H1 (cell line): ENCODE data around the gene DENND4C. TPM values are rescaled to one million over a fixed set of nuclear protein-coding genes. Genes with fewer than 3 reads are reported as not detected.

ENCODE experiments used
- CTCF ChIA-PET: fragments of 300-600 bp; sonication (Branson Sonifier 250); formaldehyde crosslinking; loops from one replicate; lab custom pipeline; 2021; ENCODE audit not compliant: partially characterized antibody; lab: Charles Lee
- POLR2A ChIA-PET: fragments of 300-600 bp; sonication (Branson Sonifier 250); formaldehyde crosslinking; loops from one replicate; lab custom pipeline; 2021; ENCODE audit warnings: inconsistent platforms; ENCODE audit not compliant: partially characterized antibody; lab: Charles Lee
- DNase-seq, 2 experiments: peaks; one replicate each; pipeline versions ENCODE4 v3.0.0 to v3.0.0-alpha.2; 2010 to 2022; ENCODE audit warnings: low spot score in 2 of 2, low read depth in 1 of 2, mixed read lengths in 1 of 2
- FAIRE-seq: peaks from 2 replicates; lab custom pipeline; 2011; peaks lifted over from hg19 to GRCh38; lab: Jason Lieb, UNC
- H2AFZ ChIP-seq: 2 replicates; pipeline ENCODE4 v1.8.1; 2012; ENCODE audit warnings: low read length, inconsistent platforms
- H2AK5ac ChIP-seq: 2 replicates; pipeline ENCODE4 v1.6.1; 2013; ENCODE audit warnings: low read depth, low read length
- H2BK120ac ChIP-seq: replicated peaks from 2 replicates; pipeline ENCODE3; 2013; ENCODE audit warnings: low read depth, low read length, inconsistent platforms
- H2BK12ac ChIP-seq: 2 replicates; pipeline ENCODE4 v1.6.1; 2013; ENCODE audit warnings: low read depth, low read length
- H2BK15ac ChIP-seq: 2 replicates; pipeline ENCODE4 v1.6.1; 2013; ENCODE audit warnings: low read length
- H2BK20ac ChIP-seq: 2 replicates; pipeline ENCODE4 v1.6.1; 2013; ENCODE audit warnings: low read length
- H2BK5ac ChIP-seq: 2 replicates; pipeline ENCODE4 v1.6.1; 2013; ENCODE audit warnings: low read depth, low read length
- H3K14ac ChIP-seq: 2 replicates; pipeline ENCODE4 v1.6.1; 2013; ENCODE audit warnings: inconsistent platforms; ENCODE audit not compliant: insufficient read length
- H3K18ac ChIP-seq: 2 replicates; pipeline ENCODE4 v1.6.1; 2013; ENCODE audit warnings: low read length; ENCODE audit errors: extremely low read depth
- H3K23ac ChIP-seq: 2 replicates; pipeline ENCODE4 v1.6.1; 2013; ENCODE audit warnings: inconsistent platforms; ENCODE audit not compliant: insufficient read length
- H3K23me2 ChIP-seq: 2 replicates; pipeline ENCODE4 v1.6.1; 2013; ENCODE audit warnings: low read depth, low read length
- H3K27ac ChIP-seq: 2 replicates; pipeline ENCODE4 v1.6.1; 2011; ENCODE audit warnings: low read depth, low read length, inconsistent platforms
- H3K27me3 ChIP-seq, 4 experiments: replicated peaks in 1 of 4; 1 replicate in 1 of 4; 2 replicates in 3 of 4; pipeline versions ENCODE4 v1.6.1 to v1.8.1; 2011 to 2013; ENCODE audit warnings: low read length in 3 of 4, mild to moderate bottlenecking in 3 of 4, inconsistent platforms in 2 of 4, mixed read lengths in 2 of 4, moderate library complexity in 1 of 4; ENCODE audit not compliant: control insufficient read depth in 3 of 4, insufficient read depth in 3 of 4; ENCODE audit errors: extremely low read depth in 1 of 4
- H3K36me3 ChIP-seq, 4 experiments: 2 replicates each; pipeline versions ENCODE4 v1.6.1 to v1.8.1; 2011 to 2013; ENCODE audit warnings: mild to moderate bottlenecking in 4 of 4, low read length in 3 of 4, moderate library complexity in 2 of 4, control low read depth in 1 of 4, inconsistent platforms in 1 of 4; ENCODE audit not compliant: insufficient read depth in 4 of 4, control insufficient read depth in 2 of 4
- H3K4ac ChIP-seq: replicated peaks from 2 replicates; pipeline ENCODE3; 2013; ENCODE audit warnings: low read length, low read depth, mixed read lengths, inconsistent platforms; ENCODE audit not compliant: insufficient read length
- H3K4me1 ChIP-seq, 4 experiments: replicated peaks in 1 of 4; 1 replicate in 1 of 4; 2 replicates in 3 of 4; pipeline versions ENCODE4 v1.6.1 to v1.8.1; 2011 to 2013; ENCODE audit warnings: low read length in 3 of 4, inconsistent platforms in 2 of 4, mixed read lengths in 1 of 4; ENCODE audit not compliant: insufficient read depth in 4 of 4, control insufficient read depth in 3 of 4
- H3K4me2 ChIP-seq, 2 experiments: 2 replicates each; pipeline versions ENCODE4 v1.6.1 to v1.8.1; 2011 to 2013; ENCODE audit warnings: low read depth in 2 of 2, low read length in 2 of 2, control low read depth in 1 of 2, inconsistent platforms in 1 of 2, mild to moderate bottlenecking in 1 of 2; ENCODE audit not compliant: insufficient read depth in 1 of 2
- H3K4me3 ChIP-seq, 4 experiments: fragments of 200-600, 300-600 bp in 1 of 4; sonication (generic), shearing (Covaris generic), sonication (Bioruptor Twin) in 1 of 4; 2 replicates each; pipeline versions ENCODE4 v1.5.1 to v1.8.1; 2011 to 2016; ENCODE audit warnings: low read length in 4 of 4, low read depth in 3 of 4, control low read depth in 2 of 4, inconsistent platforms in 2 of 4, mild to moderate bottlenecking in 2 of 4, mixed read lengths in 1 of 4, moderate library complexity in 1 of 4; ENCODE audit not compliant: insufficient read depth in 2 of 4; ENCODE audit errors: extremely low read depth in 1 of 4
- H3K56ac ChIP-seq: replicated peaks from 2 replicates; pipeline ENCODE3; 2013; ENCODE audit warnings: low read depth, mild to moderate bottlenecking, mixed read lengths, low read length, inconsistent platforms; ENCODE audit not compliant: insufficient read length
- H3K79me1 ChIP-seq: 2 replicates; pipeline ENCODE4 v1.6.1; 2013; ENCODE audit warnings: low read depth, low read length, control low read depth
- H3K79me2 ChIP-seq, 2 experiments: 2 replicates each; pipeline versions ENCODE4 v1.6.1 to v1.8.1; 2012 to 2013; ENCODE audit warnings: low read length in 2 of 2, mild to moderate bottlenecking in 2 of 2, inconsistent platforms in 1 of 2; ENCODE audit not compliant: insufficient read depth in 2 of 2, control insufficient read depth in 1 of 2
- H3K9ac ChIP-seq, 4 experiments: replicated peaks in 1 of 4; 1 replicate in 1 of 4; 2 replicates in 3 of 4; pipeline versions ENCODE4 v1.6.1 to v1.8.1; 2011 to 2013; ENCODE audit warnings: low read depth in 3 of 4, low read length in 3 of 4, control low read depth in 2 of 4, mild to moderate bottlenecking in 2 of 4, moderate library complexity in 2 of 4, inconsistent platforms in 1 of 4; ENCODE audit errors: extremely low read depth in 1 of 4
- H3K9me3 ChIP-seq, 2 experiments: 2 replicates each; pipeline versions ENCODE4 v1.6.1 to v1.8.1; 2012 to 2013; ENCODE audit warnings: mild to moderate bottlenecking in 2 of 2, moderate library complexity in 2 of 2, control low read depth in 1 of 2, inconsistent platforms in 1 of 2, low read depth in 1 of 2, low read length in 1 of 2, mixed read lengths in 1 of 2; ENCODE audit not compliant: insufficient read depth in 2 of 2
- H4K20me1 ChIP-seq, 2 experiments: replicated peaks in 1 of 2; 2 replicates each; pipeline versions ENCODE3 to v1.8.1; 2011 to 2013; ENCODE audit warnings: inconsistent platforms in 2 of 2, low read length in 2 of 2, mild to moderate bottlenecking in 1 of 2; ENCODE audit not compliant: insufficient read depth in 2 of 2, control insufficient read depth in 1 of 2
- H4K5ac ChIP-seq: 2 replicates; pipeline ENCODE4 v1.6.1; 2013; ENCODE audit warnings: low read length, low read depth, mixed read lengths, inconsistent platforms; ENCODE audit not compliant: insufficient read length
- H4K8ac ChIP-seq: 2 replicates; pipeline ENCODE4 v1.8.0; 2013; ENCODE audit warnings: mild to moderate bottlenecking, moderate library complexity, low read length, inconsistent platforms; ENCODE audit not compliant: insufficient read depth; ENCODE audit errors: extremely low read depth
- H4K91ac ChIP-seq: replicated peaks from 2 replicates; pipeline ENCODE3; 2013; ENCODE audit warnings: low read length, mixed read lengths, inconsistent platforms; ENCODE audit not compliant: insufficient read length
- GTF2F1 ChIP-seq: IDR thresholded peaks from 2 replicates; pipeline ENCODE4 v1.6.1; 2012; ENCODE audit warnings: low read depth, low read length, improper control_type of control experiment, borderline replicate concordance
- HDAC2 ChIP-seq, 2 experiments: fragments of 300-600 bp in 1 of 2; sonication (generic) in 1 of 2; IDR thresholded peaks; 2 replicates each; pipeline ENCODE4 v1.6.1; 2011 to 2012; ENCODE audit warnings: low read depth in 2 of 2, low read length in 2 of 2, mild to moderate bottlenecking in 2 of 2, moderate library complexity in 2 of 2, borderline replicate concordance in 1 of 2, inconsistent platforms in 1 of 2
- POLR2A ChIP-seq, 2 experiments: IDR thresholded peaks; 1 replicate in 1 of 2; 2 replicates in 1 of 2; pipeline ENCODE4 v1.6.1; 2011; ENCODE audit warnings: low read depth in 2 of 2, low read length in 2 of 2, mild to moderate bottlenecking in 2 of 2; ENCODE audit errors: control extremely low read depth in 1 of 2
- SIX5 ChIP-seq: IDR thresholded peaks from 2 replicates; pipeline ENCODE4 v1.6.1; 2011; ENCODE audit warnings: mild to moderate bottlenecking, low read depth, low read length
- SP4 ChIP-seq: IDR thresholded peaks from 2 replicates; pipeline ENCODE4 v1.6.1; 2012; ENCODE audit warnings: low read length, inconsistent platforms
- WGBS, 2 experiments: shearing (Covaris generic) in 1 of 2; methylation state at CpG; one replicate each; pipeline versions ENCODE4 v1.1.6 to v1.1.7; 2013 to 2015; ENCODE audit warnings: low lambda C conversion rate in 2 of 2, mixed read lengths in 2 of 2, inconsistent platforms in 1 of 2, low coverage in 1 of 2, missing lambda C conversion rate in 1 of 2; ENCODE audit not compliant: insufficient replicate concordance in 2 of 2, insufficient coverage in 1 of 2, insufficient read length in 1 of 2; ENCODE audit errors: extremely low coverage in 1 of 2, missing lambda C conversion rate in 1 of 2; 5-methylcytosine and 5-hydroxymethylcytosine counted together
- polyA plus RNA-seq, 7 experiments: library from polyadenylated mRNA; depleted of rRNA in 3 of 7; stranded (reverse) in 5 of 7; unstranded in 2 of 7; fragments of >200 nt in 5 of 7; fragments of 200-250 nt in 2 of 7; gene quantifications; 1 replicate in 5 of 7; 2 replicates in 1 of 7; 4 replicates in 1 of 7; pipeline versions ENCODE4 v1.2.1 to v1.2.3, GENCODE V29; 2011 to 2013; ENCODE audit warnings: missing spikeins in 2 of 7, mixed read lengths in 2 of 7
- total RNA-seq: library from RNA; stranded (reverse); fragmentation: NEBNext Ultra II Directional; extraction: Animal tissue kit (Norgen Biotek cat#: 25700); gene quantifications from 2 replicates; pipeline ENCODE4 v1.2.1, GENCODE V29; 2021

DENND4C gene
- total and polyA plus RNA-seq, 2 of the 8 experiments (the other 6 are each of a cell fraction or from before 2014, with no cell fraction given) = 6.9 to 18.9 TPM

GRCh38 chr9:19185191-19185590 lies 45.3 kb upstream of the DENND4C start:
- 97% methylated on average over 1 of the region's 1 CpG; no CpG with 5 or more reads in 1 of the 2 experiments for WGBS, 2 experiments
- H3K14ac ChIP-seq = no peak overlapping the region
- no peak overlapping the region for H3K23ac ChIP-seq
- TF ChIP-seq POLR2A (IDR thresholded peaks at IDR 0.05; ENCODE audit: control extremely low read depth in 1 of 2, low read depth in 2 of 2, low read length in 2 of 2) = no peak
- no peak for TF ChIP-seq HDAC2 (IDR thresholded peaks at IDR 0.05; ENCODE audit: borderline replicate concordance in 1 of 2, low read depth in 2 of 2, low read length in 2 of 2)
- TF ChIP-seq SP4 = no peak
- TF ChIP-seq GTF2F1 = no peak
- no peak for TF ChIP-seq SIX5

More at GRCh38 chr9:19185191-19185590, 45.3 kb upstream of the DENND4C start:
- H4K5ac ChIP-seq = no peak overlapping the region
- no peak overlapping the region for H2AK5ac ChIP-seq
- H3K4ac ChIP-seq = no peak overlapping the region
- no peak overlapping the region for H3K4me2 ChIP-seq
- FAIRE-seq (no peak), DNase-seq (no peak)
- no peaks in the 10 kb centered on the region for H4K20me1 ChIP-seq
- H2BK20ac ChIP-seq = no peak overlapping the region
- no peaks in the 10 kb centered on the region for H3K4me1 ChIP-seq
- H3K9me3 ChIP-seq = no peaks in the 10 kb centered on the region
- no peak overlapping the region for H3K27ac ChIP-seq
- H2AFZ ChIP-seq = no peak overlapping the region
- no peak overlapping the region for H2BK5ac ChIP-seq
- no peaks in the 10 kb centered on the region for H3K79me2 ChIP-seq
- no peak overlapping the region for H3K56ac ChIP-seq
- H3K79me1 ChIP-seq = no peaks in the 10 kb centered on the region
- no peak overlapping the region for H2BK15ac ChIP-seq
- H3K4me3 ChIP-seq = no peak overlapping the region
- ChIA-PET POLR2A (interaction anchor here (1.6 kb wide), 1 partner anchor 56 kb away, joined by 3 read pairs; no protein-coding TSS in a partner anchor), CTCF (interaction anchor here (0.7 to 2.0 kb wide), 4 partner anchors 11 to 272 kb away, joined by 3 to 5 read pairs (median 4); no protein-coding TSS in a partner anchor)
- no peak overlapping the region for H4K91ac ChIP-seq
- H3K9ac ChIP-seq = no peak overlapping the region
- H3K36me3 ChIP-seq = no peaks in the 10 kb centered on the region
- H2BK12ac ChIP-seq = no peak overlapping the region
- no peak overlapping the region for H2BK120ac ChIP-seq
- no peaks in the 10 kb centered on the region for H3K23me2 ChIP-seq
- H4K8ac ChIP-seq = no peak overlapping the region
- peaks cover 0 to 1% (median 0%) of the 10 kb centered on the region in 4 experiments; a peak in 1 of 7 replicates for H3K27me3 ChIP-seq
- no peak overlapping the region for H3K18ac ChIP-seq
